Stimulated activated naive CD8-positive, alpha-beta T cell treated with anti-CD3 and anti-CD28 coated beads, Interleukin-15, amount 100 ng/mL, for 72 hours (primary cell): ENCODE results near the gene DMBT1.

Experiments used
- ATAC-seq: fragments of 150-1000 bp; cut with Tn5 transposase; 2 replicates; pipeline ENCODE4 v1.10.0; 2021; ENCODE audit warnings: mild to moderate bottlenecking, moderate library complexity
- DNase-seq, 2 donors: peaks; one replicate each; pipeline ENCODE4 v3.0.0; 2021 to 2022
- H3K27ac Mint-ChIP-seq, 2 donors: one replicate each; pipeline ENCODE4 v1.8.0; 2022; ENCODE audit warnings: mild to moderate bottlenecking in 2 of 2, mixed read lengths in 2 of 2, moderate library complexity in 2 of 2
- H3K27me3 Mint-ChIP-seq: one replicate; pipeline ENCODE4 v1.8.0; 2022; ENCODE audit warnings: mixed read lengths
- H3K4me1 Mint-ChIP-seq: one replicate; pipeline ENCODE4 v1.8.0; 2022; ENCODE audit warnings: mild to moderate bottlenecking, mixed read lengths
- H3K4me3 Mint-ChIP-seq, 2 donors: one replicate each; pipeline ENCODE4 v1.8.0; 2022; ENCODE audit warnings: mild to moderate bottlenecking in 2 of 2, mixed read lengths in 2 of 2, moderate library complexity in 1 of 2
- H3K9me3 Mint-ChIP-seq, 2 donors: one replicate each; pipeline ENCODE4 v1.8.0; 2022; ENCODE audit warnings: mixed read lengths in 2 of 2

Gene DMBT1

DNA sequence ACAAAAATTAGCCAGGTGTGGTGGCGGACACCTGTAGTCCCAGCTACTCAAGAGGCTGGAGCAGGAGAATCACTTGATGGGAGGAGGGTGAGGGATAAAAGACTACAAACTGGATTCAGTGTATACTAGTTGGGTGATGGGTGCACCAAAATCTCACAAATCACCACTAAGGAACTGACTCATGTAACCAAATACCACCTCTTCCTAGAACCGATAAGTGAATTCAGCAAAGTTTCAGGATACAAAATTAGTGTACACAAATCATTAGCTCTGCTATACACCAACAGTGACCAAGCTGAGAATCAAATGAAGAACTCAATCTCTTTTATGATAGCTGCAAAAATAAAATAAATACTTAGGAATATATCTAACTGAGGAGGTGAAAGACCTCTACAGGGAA is 23.0 kb upstream of the DMBT1 start:
- H3K9me3 Mint-ChIP-seq, result no peaks in the 10 kb centered on the region
- no peak overlapping the region for H3K27ac Mint-ChIP-seq
- peaks cover 22% of the 10 kb centered on the region for H3K27me3 Mint-ChIP-seq
- H3K4me3 Mint-ChIP-seq, result no peak overlapping the region
- DNase-seq (no peak), ATAC-seq (peak; percentile 43)
- peaks cover 31% of the 10 kb centered on the region for H3K4me1 Mint-ChIP-seq

DNA sequence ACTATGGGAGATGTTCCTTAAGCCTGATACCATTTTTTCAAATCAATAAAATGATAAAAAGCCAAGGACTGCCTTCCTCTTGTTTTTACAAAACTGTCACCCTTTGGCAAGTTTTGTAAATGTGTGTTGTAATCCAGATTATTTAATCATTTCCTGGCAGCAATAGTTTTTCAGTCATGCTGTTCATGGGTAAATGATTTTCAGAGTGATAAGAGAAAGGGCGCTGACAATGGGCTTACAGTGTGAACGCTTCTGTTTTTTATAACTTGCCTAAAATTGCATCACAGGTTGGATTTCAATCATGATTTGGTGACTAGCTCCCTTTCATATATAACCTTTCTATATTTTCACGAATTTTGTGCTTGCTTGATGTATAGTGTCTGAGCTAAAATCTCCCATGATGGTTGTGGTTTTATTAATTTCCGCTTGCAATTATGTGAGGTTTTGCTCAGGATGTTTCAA is 19.0 kb upstream of the DMBT1 start:
- ATAC-seq, result peak; percentile 90
- Mint-ChIP-seq H3K9me3 (no peaks in the 10 kb centered on the region), H3K4me3 (no peak overlapping the region), H3K4me1 (peaks cover 50% of the 10 kb centered on the region), H3K27me3 (peaks cover 38% of the 10 kb centered on the region), H3K27ac (peak overlapping the region; percentile 78 to 88)
- peak in 1 of 2 donors; percentile 17 for DNase-seq

DNA sequence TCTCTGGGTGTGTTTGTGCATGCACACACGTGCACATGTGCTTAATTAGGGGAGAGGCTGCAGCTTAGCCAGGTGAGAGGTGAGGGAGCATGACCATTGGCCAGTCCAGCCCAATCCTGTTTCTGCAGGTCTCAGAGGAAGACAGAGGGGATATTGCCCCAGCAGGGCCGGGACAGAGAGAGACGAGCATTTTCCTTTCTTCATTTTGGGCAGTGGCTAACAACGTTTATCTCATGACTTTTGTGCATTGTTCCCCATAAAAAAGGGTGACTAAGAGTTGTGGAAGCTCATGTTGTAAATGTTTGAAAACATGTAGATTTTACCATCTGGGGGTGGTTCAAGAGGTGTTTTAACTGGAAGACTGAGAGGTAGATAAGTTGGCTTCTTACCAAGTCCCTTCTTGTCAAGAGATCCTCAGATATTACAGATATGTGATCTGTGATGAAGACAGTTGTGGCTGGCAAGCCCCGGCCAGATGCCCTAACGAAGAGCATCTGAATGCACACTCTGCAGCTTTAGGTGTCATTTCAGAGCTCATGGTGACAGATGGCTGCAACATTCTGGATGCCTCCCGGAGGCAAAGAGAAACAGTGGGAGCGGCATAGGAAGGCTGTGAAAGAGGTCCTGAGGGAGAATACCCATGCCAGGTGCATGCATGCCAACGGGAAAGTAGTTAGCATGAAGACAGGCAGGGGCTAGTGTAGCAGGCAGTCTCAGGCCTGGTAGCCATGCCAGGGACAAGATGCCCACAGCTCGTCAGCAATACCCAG is 16.7 kb upstream of the DMBT1 start:
- H3K4me1 Mint-ChIP-seq, result peaks cover 42% of the 10 kb centered on the region
- ATAC-seq, result no peak
- no peaks in the 10 kb centered on the region for H3K9me3 Mint-ChIP-seq
- no peak overlapping the region for H3K4me3 Mint-ChIP-seq
- DNase-seq, result no peak
- no peak overlapping the region for H3K27ac Mint-ChIP-seq
- H3K27me3 Mint-ChIP-seq, result peaks cover 29% of the 10 kb centered on the region

DNA sequence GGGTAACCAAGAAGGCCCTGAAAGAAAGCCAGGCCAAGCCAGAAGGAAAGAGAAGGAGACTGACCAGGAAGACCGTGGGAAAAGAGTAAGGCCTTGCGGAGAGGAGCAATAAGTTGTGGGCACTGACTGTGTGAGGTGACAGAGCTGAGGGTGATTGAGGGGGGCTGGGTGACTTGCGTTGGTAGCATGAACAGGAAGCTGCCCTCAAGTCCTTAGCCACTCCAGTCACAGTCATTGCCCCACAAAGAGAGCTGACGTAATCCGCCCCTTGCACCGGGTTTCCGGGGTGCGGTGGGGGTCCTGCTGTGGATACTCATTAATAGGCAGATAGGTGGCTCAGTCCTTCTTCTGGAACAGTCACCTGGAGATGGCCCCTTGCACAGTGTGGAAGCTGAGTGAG is 16.1 kb upstream of the DMBT1 start:
- Mint-ChIP-seq H3K27me3 (peaks cover 23% of the 10 kb centered on the region), H3K27ac (no peak overlapping the region), H3K9me3 (no peaks in the 10 kb centered on the region), H3K4me1 (peaks cover 42% of the 10 kb centered on the region), H3K4me3 (no peak overlapping the region)
- DNase-seq (no peak), ATAC-seq (no peak)

DNA sequence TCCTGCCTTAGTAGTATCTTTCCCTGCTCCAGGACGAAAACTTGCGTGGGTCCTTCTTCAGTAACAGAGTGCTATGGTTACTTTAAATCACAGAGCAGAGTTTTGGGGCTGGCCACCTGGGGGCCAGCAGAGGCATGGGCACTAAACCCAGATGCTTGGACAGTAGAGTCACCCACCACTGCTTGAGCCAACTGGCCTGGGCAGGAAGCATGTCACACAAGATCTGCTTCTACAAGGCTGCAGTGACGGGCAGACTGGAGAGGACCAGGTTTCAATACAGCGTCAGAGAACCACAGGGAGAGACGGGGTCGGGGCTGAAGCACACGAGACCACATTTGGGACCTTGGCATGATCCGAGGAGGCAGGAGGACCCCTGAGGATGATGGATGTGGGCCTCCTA is 14.3 kb upstream of the DMBT1 start:
- ATAC-seq (no peak), DNase-seq (no peak)
- H3K9me3 Mint-ChIP-seq, result no peaks in the 10 kb centered on the region
- no peak overlapping the region for H3K4me3 Mint-ChIP-seq
- peaks cover 35% of the 10 kb centered on the region for H3K4me1 Mint-ChIP-seq
- no peak overlapping the region for H3K27ac Mint-ChIP-seq
- peaks cover 15% of the 10 kb centered on the region for H3K27me3 Mint-ChIP-seq

DNA sequence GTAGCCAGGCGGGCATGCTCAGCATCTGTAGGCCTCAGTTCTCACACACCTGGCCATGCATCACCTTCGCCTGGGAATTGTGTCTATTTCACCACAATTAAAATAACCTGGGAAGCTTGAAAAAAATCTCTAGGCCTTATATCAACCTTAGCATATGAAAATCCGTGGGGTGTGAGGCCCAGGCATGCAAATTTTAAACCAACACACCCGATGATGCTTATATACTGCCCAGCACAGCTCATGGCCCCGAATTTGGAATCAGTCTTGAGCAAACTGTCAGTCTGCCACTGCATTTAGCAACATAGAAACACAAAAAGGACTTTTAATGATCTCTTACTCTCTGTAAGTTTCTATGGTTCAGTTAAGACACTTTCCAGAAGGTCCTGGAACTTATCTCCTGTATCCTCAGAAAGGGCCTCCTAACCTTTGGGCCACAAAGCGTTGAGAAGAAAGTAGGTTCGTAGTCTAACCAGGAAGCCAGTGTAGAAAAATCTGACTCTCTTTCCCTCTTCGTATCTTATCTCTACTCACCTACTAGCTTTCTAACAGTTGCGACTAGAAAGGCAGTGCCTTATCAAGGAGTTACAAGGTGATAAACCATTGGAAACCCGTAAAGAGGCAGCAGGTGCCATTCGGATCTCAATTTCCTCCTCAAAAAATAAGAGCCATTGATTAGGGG is 12.0 kb upstream of the DMBT1 start:
- DNase-seq, result no peak
- no peak for ATAC-seq
- Mint-ChIP-seq H3K27me3 (peaks cover 6% of the 10 kb centered on the region), H3K9me3 (no peaks in the 10 kb centered on the region), H3K4me1 (peaks cover 25% of the 10 kb centered on the region), H3K4me3 (no peak overlapping the region), H3K27ac (no peak overlapping the region)

DNA sequence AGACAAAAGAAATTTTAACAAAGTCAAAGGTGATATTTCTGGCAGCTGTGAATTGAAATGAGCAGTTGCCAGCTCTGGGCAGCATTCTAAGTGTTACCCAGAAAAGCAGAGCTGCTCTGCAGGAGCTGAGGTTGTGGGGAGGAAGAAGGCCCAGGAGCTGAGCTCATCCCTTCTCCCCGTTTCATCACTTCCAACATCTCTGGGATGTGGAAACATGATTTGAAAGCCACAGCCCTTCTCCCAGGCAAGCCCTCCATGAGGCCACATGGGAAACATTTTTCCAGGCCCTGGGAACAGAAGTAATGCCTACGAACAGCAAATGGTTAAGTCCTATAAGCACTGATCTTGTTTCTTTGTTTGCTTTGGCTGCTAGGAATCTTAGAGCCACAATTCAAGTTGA is 10.9 kb upstream of the DMBT1 start:
- Mint-ChIP-seq H3K4me3 (no peak overlapping the region), H3K27me3 (no peaks in the 10 kb centered on the region), H3K27ac (no peak overlapping the region), H3K4me1 (peaks cover 16% of the 10 kb centered on the region), H3K9me3 (no peaks in the 10 kb centered on the region)
- DNase-seq, result no peak
- ATAC-seq, result no peak

DNA sequence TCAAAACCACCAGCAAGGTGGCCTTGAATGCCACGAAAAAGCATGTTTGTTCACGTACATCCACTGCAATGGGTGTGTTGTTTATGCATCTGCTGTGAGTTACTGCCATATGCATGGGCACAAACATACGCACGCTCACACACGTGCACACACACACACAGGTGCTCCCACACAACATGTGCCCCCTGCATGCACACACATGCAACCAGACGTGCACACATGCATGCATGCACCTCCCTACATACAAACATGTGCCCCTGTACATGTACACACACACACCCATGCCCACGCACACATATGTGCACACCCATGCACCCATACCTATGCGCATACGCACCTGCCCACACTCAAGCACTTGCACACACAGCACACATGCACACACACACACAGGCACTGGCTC is 10.1 kb upstream of the DMBT1 start:
- Mint-ChIP-seq H3K4me1 (peaks cover 16% of the 10 kb centered on the region), H3K4me3 (no peak overlapping the region), H3K27me3 (no peaks in the 10 kb centered on the region), H3K9me3 (no peaks in the 10 kb centered on the region), H3K27ac (no peak overlapping the region)
- ATAC-seq (no peak), DNase-seq (no peak)

DNA sequence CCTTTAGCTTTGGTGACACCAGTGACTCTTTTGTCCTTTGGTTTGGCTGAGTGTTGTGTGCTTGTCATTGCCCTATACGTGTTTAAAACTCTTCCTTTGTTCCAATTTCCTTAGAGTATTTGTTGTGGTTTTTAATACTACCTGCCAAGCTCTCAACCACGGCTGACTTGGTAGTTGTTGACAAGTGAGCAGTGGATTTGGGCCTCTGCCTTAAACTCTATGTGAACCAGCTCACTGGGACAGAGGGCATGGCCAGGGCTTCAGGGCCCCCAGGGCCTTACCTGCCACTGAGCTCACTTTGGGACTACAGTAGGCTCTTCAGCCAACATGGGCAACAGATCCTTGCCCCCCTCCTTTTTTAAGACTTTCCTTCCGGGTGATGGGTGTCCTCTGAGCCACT is 9.6 kb upstream of the DMBT1 start:
- DNase-seq (no peak), ATAC-seq (peak; percentile 18)
- Mint-ChIP-seq H3K27me3 (peaks cover under 1% of the 10 kb centered on the region), H3K27ac (peak overlapping the region in 1 of 2 donors; percentile 13), H3K4me1 (peaks cover 16% of the 10 kb centered on the region), H3K9me3 (no peaks in the 10 kb centered on the region), H3K4me3 (peak overlapping the region in 1 of 2 donors; percentile 34)

DNA sequence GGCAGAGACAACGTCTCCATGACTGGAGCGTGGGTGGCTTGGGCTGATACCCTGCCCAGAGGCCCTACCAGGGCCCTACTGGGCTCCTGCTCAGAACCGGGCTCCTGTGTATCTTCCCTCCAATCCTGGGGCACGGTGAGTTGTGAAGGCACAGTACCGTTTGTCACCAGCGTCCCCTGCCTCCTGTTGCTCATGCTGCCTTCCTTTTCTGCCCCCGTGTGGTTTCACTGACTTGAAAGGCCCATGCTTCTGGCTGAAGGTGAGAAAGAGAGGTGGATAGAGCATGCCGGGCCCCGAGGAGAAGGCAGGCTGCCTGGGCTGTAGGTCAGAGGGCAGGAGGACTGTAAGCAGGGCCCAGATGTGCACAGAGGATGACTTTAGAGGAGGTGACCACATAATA is 9.1 kb upstream of the DMBT1 start:
- DNase-seq (peak; percentile 58 to 62), ATAC-seq (peak; percentile 95)
- peak overlapping the region in 1 of 2 donors; percentile 13 for H3K27ac Mint-ChIP-seq

DNA sequence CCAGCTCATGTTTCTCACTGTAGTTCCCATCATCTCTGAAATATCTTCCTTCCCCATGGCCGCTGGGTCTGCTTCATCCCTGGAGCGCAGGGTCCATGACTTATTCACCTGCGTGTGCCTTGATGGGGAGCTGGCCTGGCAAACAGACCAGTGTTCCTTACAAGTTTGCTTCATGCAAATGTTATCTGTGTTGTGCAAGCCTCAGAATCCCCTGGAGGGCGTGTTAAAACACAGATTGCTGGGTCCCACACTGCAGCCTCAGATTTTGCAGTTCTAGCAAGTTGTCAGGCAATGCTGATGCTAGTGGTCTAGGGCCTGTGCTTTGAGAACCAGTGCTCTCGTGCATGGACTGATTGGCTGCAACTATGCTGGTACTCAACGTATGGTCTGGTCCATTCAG is 7.2 kb upstream of the DMBT1 start:
- H3K4me1 Mint-ChIP-seq, result peaks cover 26% of the 10 kb centered on the region
- no peaks in the 10 kb centered on the region for H3K9me3 Mint-ChIP-seq
- no peak overlapping the region for H3K4me3 Mint-ChIP-seq
- H3K27ac Mint-ChIP-seq, result no peak overlapping the region
- ATAC-seq (no peak), DNase-seq (no peak)
- H3K27me3 Mint-ChIP-seq, result peaks cover 9% of the 10 kb centered on the region

More for the DNA sequence above, 9.1 kb upstream of the DMBT1 start:
- H3K4me1 Mint-ChIP-seq, result peaks cover 16% of the 10 kb centered on the region
- no peaks in the 10 kb centered on the region for H3K9me3 Mint-ChIP-seq
- peak overlapping the region in 1 of 2 donors; percentile 34 for H3K4me3 Mint-ChIP-seq
- peaks cover 5% of the 10 kb centered on the region for H3K27me3 Mint-ChIP-seq

DNA sequence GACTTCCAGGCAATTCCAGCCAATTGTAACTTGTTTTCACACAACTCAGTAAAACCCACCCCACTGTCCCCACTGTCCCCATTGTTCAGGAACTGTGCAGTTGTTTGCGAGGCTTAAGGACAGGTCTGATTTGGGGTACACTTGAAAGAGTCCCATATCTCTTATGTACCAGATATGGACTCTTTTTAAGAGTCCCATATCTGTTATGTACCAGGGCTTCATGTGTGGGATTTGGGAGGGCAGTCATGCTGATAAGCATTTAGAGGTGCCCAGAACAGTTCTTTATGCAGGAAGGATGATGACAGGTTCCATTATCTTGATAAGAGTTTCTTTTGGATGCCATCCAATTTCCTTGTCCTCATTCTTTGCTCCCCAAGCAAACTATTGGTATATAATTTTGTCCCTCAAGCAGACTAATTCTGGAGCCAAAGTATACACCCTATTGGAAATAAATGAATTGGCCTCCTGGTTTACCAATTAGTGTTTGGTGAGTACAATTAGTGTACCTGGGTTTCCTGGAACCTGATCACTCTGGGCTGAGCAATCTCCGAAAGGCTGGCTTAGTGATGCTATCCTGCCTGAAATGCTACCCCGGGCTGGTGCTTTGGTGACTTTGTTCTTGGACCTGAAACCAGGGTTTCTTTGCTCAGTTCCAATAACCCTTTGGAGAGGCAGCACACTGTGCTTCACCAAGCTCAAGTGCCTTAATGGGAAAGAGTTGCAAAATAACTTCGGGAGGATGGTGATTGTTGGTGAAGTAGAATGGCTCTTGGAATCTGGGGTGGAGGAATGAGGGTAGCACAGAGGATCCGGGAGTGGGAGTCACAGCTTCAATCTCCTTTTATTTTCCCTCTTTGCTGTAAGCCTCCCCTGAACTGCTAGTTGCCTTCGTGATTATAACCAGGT is 6.2 kb upstream of the DMBT1 start:
- no peak overlapping the region for H3K4me3 Mint-ChIP-seq
- ATAC-seq, result no peak
- no peak overlapping the region for H3K27ac Mint-ChIP-seq
- H3K4me1 Mint-ChIP-seq, result peaks cover 36% of the 10 kb centered on the region
- no peaks in the 10 kb centered on the region for H3K9me3 Mint-ChIP-seq
- peaks cover 9% of the 10 kb centered on the region for H3K27me3 Mint-ChIP-seq
- no peak for DNase-seq

DNA sequence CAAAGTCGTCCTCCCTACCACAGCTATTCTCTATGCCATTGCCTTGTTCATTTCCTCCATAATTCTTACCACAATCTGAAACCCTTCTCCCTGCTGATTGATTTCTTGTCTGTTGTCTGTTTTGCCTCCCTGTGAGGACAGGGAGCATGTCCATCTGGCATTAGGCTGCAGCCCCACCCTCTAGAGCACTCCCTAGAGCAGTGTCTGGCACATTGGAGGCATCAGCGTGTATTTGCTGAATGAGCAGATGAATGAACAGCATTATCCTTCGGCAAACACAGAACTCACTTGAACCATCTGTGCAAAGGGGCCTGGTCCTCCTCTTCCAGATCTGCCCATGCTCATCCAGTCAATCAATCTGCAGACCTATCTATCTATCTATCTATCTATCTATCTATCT is 5.1 kb upstream of the DMBT1 start:
- peaks cover 9% of the 10 kb centered on the region for H3K27me3 Mint-ChIP-seq
- no peak for ATAC-seq
- no peak overlapping the region for H3K4me3 Mint-ChIP-seq
- no peaks in the 10 kb centered on the region for H3K9me3 Mint-ChIP-seq
- no peak for DNase-seq
- H3K4me1 Mint-ChIP-seq, result peaks cover 40% of the 10 kb centered on the region
- no peak overlapping the region for H3K27ac Mint-ChIP-seq

DNA sequence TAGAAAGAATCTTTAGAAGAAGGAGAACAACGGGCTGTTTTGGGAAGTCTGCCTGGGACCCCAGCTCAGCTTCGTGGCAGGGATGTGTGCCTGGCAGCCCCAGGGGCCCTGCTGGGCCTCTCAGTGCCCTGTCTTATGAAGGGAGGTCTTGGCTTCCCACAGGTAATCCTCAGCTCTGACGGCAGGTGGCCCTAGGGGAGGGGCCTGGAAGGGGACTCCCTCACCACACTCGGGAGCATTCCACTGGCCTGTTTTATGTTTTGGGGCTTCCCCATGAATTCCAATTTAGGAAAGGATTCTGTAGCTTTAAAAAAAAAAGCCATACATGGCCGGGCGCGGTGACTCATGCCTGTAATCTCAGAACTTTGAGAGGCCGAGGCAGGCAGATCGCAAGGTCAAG is 3.0 kb upstream of the DMBT1 start:
- peaks cover 17% of the 10 kb centered on the region for H3K27me3 Mint-ChIP-seq
- no peaks in the 10 kb centered on the region for H3K9me3 Mint-ChIP-seq
- no peak overlapping the region for H3K4me3 Mint-ChIP-seq
- peaks cover 36% of the 10 kb centered on the region for H3K4me1 Mint-ChIP-seq
- DNase-seq (no peak), ATAC-seq (no peak)
- H3K27ac Mint-ChIP-seq, result no peak overlapping the region

DNA sequence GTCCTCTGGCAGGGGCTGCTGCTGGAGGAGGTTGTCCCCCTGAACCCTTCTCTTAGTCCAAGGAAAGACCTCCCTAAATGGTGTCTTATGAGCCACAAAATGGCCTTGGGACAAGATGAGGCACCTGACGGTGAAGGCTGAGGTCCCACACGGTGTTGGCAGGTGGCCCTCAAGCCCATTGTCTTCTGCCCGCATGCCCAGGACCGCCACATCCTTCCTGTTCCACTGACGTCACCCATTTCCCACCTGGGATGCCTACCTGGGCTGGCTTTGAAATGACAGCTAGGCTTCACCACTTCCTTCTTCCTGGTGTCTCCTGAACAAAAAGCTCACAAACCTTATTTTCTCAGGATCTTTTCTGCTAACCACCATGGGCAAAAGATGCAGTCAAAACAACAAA is 2.1 kb upstream of the DMBT1 start:
- H3K4me1 Mint-ChIP-seq, result peaks cover 36% of the 10 kb centered on the region
- H3K27me3 Mint-ChIP-seq, result peaks cover 18% of the 10 kb centered on the region
- H3K9me3 Mint-ChIP-seq, result no peaks in the 10 kb centered on the region
- DNase-seq (peak in 1 of 2 donors; percentile 20), ATAC-seq (peak; percentile 64)
- H3K4me3 Mint-ChIP-seq, result peak overlapping the region in 1 of 2 donors; percentile 42
- no peak overlapping the region for H3K27ac Mint-ChIP-seq
